ENCODE data around the gene MDP1. TPM values are rescaled to one million over a fixed set of nuclear protein-coding genes. Genes with fewer than 3 reads are reported as not detected.

The MDP1 gene
- total and polyA plus RNA-seq, 2 of the 8 experiments (the other 6 are each of a cell fraction or from before 2014, with no cell fraction given) = 17.7 to 32.2 TPM

GRCh38 chr14:24259282-24260025 lies 43.6 kb upstream of the MDP1 start:
- no peak overlapping the region for H2BK5ac ChIP-seq (ENCODE audit: low read depth, low read length)
- H3K36me3 ChIP-seq (ENCODE audit: control insufficient read depth in 2 of 4, insufficient read depth in 4 of 4, low read length in 3 of 4) = no peaks in the 10 kb centered on the region
- no peak overlapping the region for H3K9ac ChIP-seq (replicated peaks in 1 of 4; ENCODE audit: extremely low read depth in 1 of 4, low read depth in 3 of 4, low read length in 3 of 4)
- no peaks in the 10 kb centered on the region for H3K23me2 ChIP-seq (ENCODE audit: low read depth, low read length)
- H2BK15ac ChIP-seq (ENCODE audit: low read length) = no peak overlapping the region
- no peaks in the 10 kb centered on the region for H3K9me3 ChIP-seq (ENCODE audit: insufficient read depth in 2 of 2, low read depth in 1 of 2, low read length in 1 of 2)
- peak overlapping the region; percentile 80 for H4K8ac ChIP-seq (ENCODE audit: extremely low read depth, insufficient read depth, low read length)
- no peak overlapping the region for H4K5ac ChIP-seq (ENCODE audit: insufficient read length, low read depth, low read length)
- no peak overlapping the region for H2BK20ac ChIP-seq (ENCODE audit: low read length)
- no peak overlapping the region for H3K18ac ChIP-seq (ENCODE audit: extremely low read depth, low read length)
- no peaks in the 10 kb centered on the region; a peak in 1 of 7 replicates for H3K27me3 ChIP-seq (replicated peaks in 1 of 4; ENCODE audit: control insufficient read depth in 3 of 4, extremely low read depth in 1 of 4, insufficient read depth in 3 of 4, low read length in 3 of 4)
- CTCF ChIA-PET (ENCODE audit: partially characterized antibody) = interaction anchor here (0.5 to 3.6 kb wide), 7 partner anchors 12 to 1447 kb away, joined by 3 to 14 read pairs (median 4); partner anchors contain the start of genes CIDEB and RABGGTA
- no peak overlapping the region for H3K4ac ChIP-seq (replicated peaks; ENCODE audit: insufficient read length, low read depth, low read length)
- no peak overlapping the region for H2BK12ac ChIP-seq (ENCODE audit: low read depth, low read length)
- no peak overlapping the region for H3K23ac ChIP-seq (ENCODE audit: insufficient read length)
- H2AK5ac ChIP-seq (ENCODE audit: low read depth, low read length) = no peak overlapping the region
- peaks cover 0 to 2% (median 0%) of the 10 kb centered on the region in 4 experiments; a peak in 1 of 7 replicates for H3K4me1 ChIP-seq (replicated peaks in 1 of 4; ENCODE audit: control insufficient read depth in 3 of 4, insufficient read depth in 4 of 4, low read length in 3 of 4)
- H3K4me3 ChIP-seq (ENCODE audit: extremely low read depth in 1 of 4, insufficient read depth in 2 of 4, low read depth in 3 of 4, low read length in 4 of 4) = no peak overlapping the region
- no peak for FAIRE-seq
- H4K20me1 ChIP-seq (replicated peaks in 1 of 2; ENCODE audit: control insufficient read depth in 1 of 2, insufficient read depth in 2 of 2, low read length in 2 of 2) = peaks cover 0 to 2% of the 10 kb centered on the region in 2 experiments
- no peak overlapping the region for H3K4me2 ChIP-seq (ENCODE audit: insufficient read depth in 1 of 2, low read depth in 2 of 2, low read length in 2 of 2)
- H3K27ac ChIP-seq (ENCODE audit: low read depth, low read length) = no peak overlapping the region
- no peak for DNase-seq (ENCODE audit: low read depth in 1 of 2, low spot score in 2 of 2)
- H2BK120ac ChIP-seq (replicated peaks; ENCODE audit: low read depth, low read length) = no peak overlapping the region
- 92% methylated on average over 16 of the region's 16 CpGs; no CpG with 5 or more reads in 1 of the 2 experiments for WGBS, 2 experiments (ENCODE audit: extremely low coverage in 1 of 2, insufficient coverage in 1 of 2, insufficient read length in 1 of 2, insufficient replicate concordance in 2 of 2, low coverage in 1 of 2, low lambda C conversion rate in 2 of 2, missing lambda C conversion rate in 1 of 2)
- no peaks in the 10 kb centered on the region for H3K79me2 ChIP-seq (ENCODE audit: control insufficient read depth in 1 of 2, insufficient read depth in 2 of 2, low read length in 2 of 2)
- H3K79me1 ChIP-seq (ENCODE audit: low read depth, low read length) = no peaks in the 10 kb centered on the region
- H2AFZ ChIP-seq (ENCODE audit: low read length) = no peak overlapping the region
- H4K91ac ChIP-seq (replicated peaks; ENCODE audit: insufficient read length, low read length) = no peak overlapping the region
- POLR2A ChIA-PET (ENCODE audit: partially characterized antibody) = interaction anchor here (0.7 to 3.9 kb wide), 4 partner anchors 9 to 45 kb away, joined by 3 to 14 read pairs (median 4); no protein-coding TSS in a partner anchor
- H3K14ac ChIP-seq (ENCODE audit: insufficient read length) = no peak overlapping the region
- no peak overlapping the region for H3K56ac ChIP-seq (replicated peaks; ENCODE audit: insufficient read length, low read depth, low read length)
- TF ChIP-seq EZH2 (IDR thresholded peaks at IDR 0.05; ENCODE audit: low read depth, low read length, severe bottlenecking) = no peak
- TF ChIP-seq BACH1 (IDR thresholded peaks at IDR 0.05; ENCODE audit: low read length) = no peak
- no peak for TF ChIP-seq SP2 (IDR thresholded peaks at IDR 0.05; ENCODE audit: low read length)
- no peak for TF ChIP-seq TCF12 (IDR thresholded peaks at IDR 0.05; ENCODE audit: low read depth, low read length)
- TF ChIP-seq JUND (IDR thresholded peaks at IDR 0.05; ENCODE audit: low read length) = no peak
- no peak for TF ChIP-seq SUZ12 (IDR thresholded peaks at IDR 0.05; ENCODE audit: low read length)
- no peak for TF ChIP-seq SRF (IDR thresholded peaks at IDR 0.05; ENCODE audit: low read depth, low read length)
- no peak for TF ChIP-seq CHD2 (IDR thresholded peaks at IDR 0.05; ENCODE audit: low read length)
- TF ChIP-seq CBX5 (IDR thresholded peaks at IDR 0.05; ENCODE audit: low read depth, low read length) = no peak
- no peak for TF ChIP-seq HDAC6 (IDR thresholded peaks at IDR 0.05; ENCODE audit: low read depth, low read length)
- TF ChIP-seq RFX5 (IDR thresholded peaks at IDR 0.05; ENCODE audit: borderline replicate concordance, low read depth, low read length) = no peak
- TF ChIP-seq GTF2F1 (IDR thresholded peaks at IDR 0.05; ENCODE audit: borderline replicate concordance, low read depth, low read length) = no peak
- no peak for TF ChIP-seq EGR1 (IDR thresholded peaks at IDR 0.05; ENCODE audit: borderline replicate concordance, low read depth, low read length)
- no peak for TF ChIP-seq CREB1 (IDR thresholded peaks at IDR 0.05)

All from H1 (cell line).